ENCODE data around the gene PHF13.
A peak's percentile ranks its signal among the peaks of the same experiment; 100 is the strongest.

The PHF13 gene

DNA sequence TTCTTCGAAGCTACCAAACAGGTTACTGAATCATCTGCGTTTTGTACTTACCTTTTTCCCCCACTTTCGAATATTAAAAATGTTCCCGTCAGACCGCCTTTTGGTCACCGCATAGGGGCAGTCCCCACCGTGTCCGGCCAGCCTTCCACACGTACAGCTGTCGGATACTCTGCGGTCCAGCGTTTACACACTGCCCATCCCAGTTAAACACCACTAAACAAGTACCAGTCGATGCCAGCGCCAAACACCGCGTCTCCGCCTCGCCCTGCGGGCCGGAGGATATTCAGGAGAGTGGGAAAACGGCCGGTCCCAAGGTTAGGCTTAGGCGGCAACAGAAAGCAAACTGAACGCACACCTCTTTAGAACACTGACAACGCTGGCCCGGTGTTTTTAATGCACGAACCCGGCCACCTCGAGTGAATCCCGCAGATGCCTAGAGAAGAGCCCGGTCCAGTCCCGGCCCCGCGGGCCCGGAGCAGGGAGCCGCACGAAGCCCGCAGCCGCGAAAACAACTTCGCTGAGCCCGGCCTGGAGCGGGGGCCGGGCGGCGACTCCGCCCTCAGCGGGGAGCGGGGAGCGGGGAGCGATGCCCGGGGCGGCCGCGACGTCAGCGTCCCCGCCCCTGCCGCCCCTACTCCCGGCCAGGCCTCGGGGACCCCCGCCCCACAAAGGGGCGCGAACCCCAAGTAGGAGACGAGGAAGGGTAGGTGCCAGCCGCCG, 730 bp upstream of the PHF13 start:
- in situ Hi-C loops (cut with HindIII; ENCODE audit: low sequenced_read_pairs) = no loop called here
- H3K4me3 ChIP-seq (ENCODE audit: low read depth, low read length) = peak overlapping the region; percentile 79
- no peak for DNase-seq (ENCODE audit: low read depth)
- TF ChIP-seq, protein P1, sequence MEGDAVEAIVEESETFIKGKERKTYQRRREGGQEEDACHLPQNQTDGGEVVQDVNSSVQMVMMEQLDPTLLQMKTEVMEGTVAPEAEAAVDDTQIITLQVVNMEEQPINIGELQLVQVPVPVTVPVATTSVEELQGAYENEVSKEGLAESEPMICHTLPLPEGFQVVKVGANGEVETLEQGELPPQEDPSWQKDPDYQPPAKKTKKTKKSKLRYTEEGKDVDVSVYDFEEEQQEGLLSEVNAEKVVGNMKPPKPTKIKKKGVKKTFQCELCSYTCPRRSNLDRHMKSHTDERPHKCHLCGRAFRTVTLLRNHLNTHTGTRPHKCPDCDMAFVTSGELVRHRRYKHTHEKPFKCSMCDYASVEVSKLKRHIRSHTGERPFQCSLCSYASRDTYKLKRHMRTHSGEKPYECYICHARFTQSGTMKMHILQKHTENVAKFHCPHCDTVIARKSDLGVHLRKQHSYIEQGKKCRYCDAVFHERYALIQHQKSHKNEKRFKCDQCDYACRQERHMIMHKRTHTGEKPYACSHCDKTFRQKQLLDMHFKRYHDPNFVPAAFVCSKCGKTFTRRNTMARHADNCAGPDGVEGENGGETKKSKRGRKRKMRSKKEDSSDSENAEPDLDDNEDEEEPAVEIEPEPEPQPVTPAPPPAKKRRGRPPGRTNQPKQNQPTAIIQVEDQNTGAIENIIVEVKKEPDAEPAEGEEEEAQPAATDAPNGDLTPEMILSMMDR (IDR thresholded peaks at IDR 0.05; ENCODE audit: low read depth, low read length, missing control alignments) = no peak

DNA sequence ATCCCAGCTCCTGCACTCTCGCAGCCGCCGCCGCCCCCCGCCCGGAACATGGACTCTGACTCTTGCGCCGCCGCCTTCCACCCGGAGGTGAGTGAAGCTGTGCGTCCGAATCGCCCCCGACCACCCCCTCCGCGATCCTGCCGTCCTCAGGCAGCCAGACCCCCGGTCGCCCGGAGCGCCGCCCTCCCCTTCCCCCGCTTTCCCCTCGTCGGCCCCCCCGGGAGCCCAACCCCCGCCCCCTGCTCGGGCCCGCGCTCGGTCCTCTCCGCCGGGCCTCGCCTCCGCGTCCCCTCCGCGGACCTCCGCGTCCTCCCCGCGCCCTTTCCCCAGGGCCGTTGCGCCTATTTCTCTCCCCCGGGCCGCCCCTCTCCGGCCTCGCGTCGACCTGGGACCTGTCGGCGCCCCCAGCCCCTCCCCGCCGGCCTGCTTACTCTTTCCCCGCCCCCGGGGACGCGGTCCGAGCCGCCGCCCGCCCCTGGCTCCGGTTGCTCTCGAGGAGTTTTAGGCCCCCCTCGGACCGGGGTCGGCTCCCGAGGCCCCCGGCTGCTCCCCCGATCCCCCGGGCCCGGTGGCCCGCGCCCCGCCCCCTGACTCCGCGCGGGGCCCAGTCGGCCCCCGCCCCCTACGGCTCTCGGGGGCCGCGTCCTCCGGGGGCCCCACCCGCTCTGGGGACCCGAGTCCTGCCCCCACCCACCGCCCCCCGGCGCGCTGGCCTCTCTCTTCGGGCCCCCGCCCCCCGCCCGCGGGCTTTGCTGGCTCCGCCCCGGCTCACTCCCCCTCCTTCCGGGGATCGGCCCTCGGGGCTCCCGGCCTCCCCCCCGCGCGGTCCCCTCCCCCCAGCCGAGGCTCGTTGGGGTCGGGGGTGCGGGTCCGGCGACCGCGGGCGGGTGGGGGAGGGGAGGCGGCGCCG, 743 bp downstream of the PHF13 start:
- in situ Hi-C loops (cut with HindIII; ENCODE audit: low sequenced_read_pairs) = no loop called here

DNA sequence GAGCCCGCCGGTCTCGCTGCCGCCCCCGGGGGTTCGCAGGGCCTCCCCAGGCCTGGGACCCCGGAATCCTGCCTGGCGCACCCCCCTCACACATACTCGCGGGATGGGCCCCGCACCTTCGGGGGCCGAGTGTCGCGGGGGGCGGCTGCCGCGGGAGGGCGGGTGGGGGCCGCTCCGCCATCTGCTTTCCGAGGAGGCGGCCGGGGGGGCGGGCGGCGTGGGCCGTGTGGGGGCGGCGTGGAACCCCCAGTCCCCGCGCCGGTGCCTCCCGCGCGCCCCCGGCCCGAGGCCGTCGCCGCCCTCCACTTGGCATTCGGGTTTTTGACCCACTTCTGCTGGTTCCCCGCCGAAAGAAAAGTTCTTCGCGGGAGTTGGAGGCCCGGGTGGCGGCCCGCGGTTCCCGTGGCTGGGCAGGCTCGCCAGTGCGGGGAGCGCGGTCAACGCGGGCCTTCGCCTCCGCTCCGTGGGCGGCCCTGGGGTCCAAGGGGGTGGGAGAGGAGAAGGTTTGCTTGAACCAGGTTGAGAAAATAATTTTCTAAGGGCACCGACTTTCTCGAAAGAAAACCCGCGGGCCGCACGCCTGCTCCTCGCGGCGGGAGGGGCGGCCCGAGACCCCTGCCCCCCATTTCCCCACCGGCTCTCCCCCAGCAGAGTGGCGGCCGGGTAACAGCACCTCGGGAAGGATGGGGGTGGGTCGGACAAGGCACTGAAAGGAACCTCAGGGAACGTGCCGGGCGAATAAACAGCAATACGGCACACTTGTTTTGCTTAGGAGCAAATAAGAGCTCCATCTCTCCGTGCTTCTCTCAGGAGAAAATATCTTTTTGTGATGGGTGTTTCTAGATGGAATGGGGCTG, 1.6 kb downstream of the PHF13 start:
- TF ChIP-seq, protein P1 (IDR thresholded peaks at IDR 0.05; ENCODE audit: low read depth, low read length, missing control alignments) = no peak
- DNase-seq (ENCODE audit: low read depth) = no peak

More for the DNA sequence above, 743 bp downstream of the PHF13 start:
- peak overlapping the region; percentile 66 for H3K4me3 ChIP-seq (ENCODE audit: low read depth, low read length)
- no peak for DNase-seq (ENCODE audit: low read depth)
- TF ChIP-seq, protein P1 (IDR thresholded peaks at IDR 0.05; ENCODE audit: low read depth, low read length, missing control alignments) = no peak

DNA sequence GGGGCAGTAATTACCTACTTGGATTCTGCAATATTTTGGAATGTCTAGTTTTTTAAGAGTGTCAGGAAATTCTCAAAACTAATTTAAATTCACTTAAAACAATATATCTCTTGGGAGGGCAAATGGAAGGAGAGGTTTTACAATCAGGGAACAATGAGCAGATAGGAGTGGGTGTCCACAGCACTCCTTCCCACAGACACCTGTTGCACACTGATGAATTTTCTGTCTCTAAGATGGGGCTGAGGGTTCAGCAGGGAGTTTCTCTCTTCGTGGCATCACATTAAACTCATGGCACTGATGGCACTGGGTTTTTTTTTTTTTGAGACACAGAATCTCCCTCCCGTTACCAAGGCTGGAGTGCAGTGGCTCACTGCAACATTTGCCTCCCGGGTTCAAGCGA, 5.5 kb downstream of the PHF13 start:
- H3K4me3 ChIP-seq (ENCODE audit: low read depth, low read length) = no peak overlapping the region
- DNase-seq (ENCODE audit: low read depth) = no peak
- TF ChIP-seq, protein P1 (IDR thresholded peaks at IDR 0.05; ENCODE audit: low read depth, low read length, missing control alignments) = no peak
- in situ Hi-C loops (cut with HindIII; ENCODE audit: low sequenced_read_pairs) = no loop called here

More for the DNA sequence above, 1.6 kb downstream of the PHF13 start:
- H3K4me3 ChIP-seq (ENCODE audit: low read depth, low read length) = peak overlapping the region; percentile 66
- in situ Hi-C loops (cut with HindIII; ENCODE audit: low sequenced_read_pairs) = no loop called here

DNA sequence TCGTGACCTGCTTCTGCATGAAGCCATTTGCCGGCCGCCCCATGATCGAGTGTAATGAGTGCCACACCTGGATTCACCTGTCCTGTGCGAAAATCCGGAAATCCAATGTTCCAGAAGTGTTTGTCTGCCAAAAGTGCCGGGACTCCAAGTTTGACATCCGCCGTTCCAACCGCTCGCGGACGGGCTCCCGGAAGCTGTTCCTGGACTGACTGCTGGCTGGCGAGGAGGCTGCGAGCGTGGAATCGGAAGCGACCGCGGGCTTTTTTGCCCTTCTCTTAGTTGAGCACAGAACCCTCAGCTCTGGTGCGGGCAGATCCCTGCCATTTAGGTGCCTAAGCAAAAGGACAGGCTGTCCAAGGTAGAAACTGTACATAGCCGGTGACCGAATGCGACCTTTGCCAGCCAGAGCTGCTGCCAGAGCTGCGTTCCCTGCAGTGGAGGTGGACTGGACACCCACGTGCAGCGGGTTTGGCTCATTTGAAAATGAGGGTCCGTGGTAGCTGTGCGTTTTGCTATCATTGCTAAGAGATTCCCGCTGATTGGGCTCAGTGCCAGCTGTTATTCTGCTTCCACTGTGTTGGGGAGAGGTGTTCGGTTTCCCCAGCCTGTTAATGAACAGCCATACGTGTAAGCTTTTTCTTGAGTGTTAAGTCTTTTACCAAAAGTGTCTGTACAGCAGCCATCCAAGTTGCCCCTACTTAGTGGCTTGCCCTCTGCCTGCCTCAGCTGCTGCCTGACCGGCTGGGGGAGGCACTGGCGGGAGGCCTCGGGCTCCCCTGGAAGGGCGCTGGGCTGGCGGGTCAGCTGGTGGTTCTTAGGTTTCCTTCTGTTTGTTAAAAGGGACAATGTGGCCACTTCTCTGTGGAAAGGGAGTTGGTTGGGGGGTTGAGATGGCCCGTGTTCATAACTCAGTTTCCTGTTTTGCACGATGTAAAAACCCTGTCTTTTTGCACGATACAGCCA, 8.2 kb downstream of the PHF13 start:
- in situ Hi-C loops (cut with HindIII; ENCODE audit: low sequenced_read_pairs) = no loop called here
- no peak for DNase-seq (ENCODE audit: low read depth)
- no peak overlapping the region for H3K4me3 ChIP-seq (ENCODE audit: low read depth, low read length)
- TF ChIP-seq, protein P1 (IDR thresholded peaks at IDR 0.05; ENCODE audit: low read depth, low read length, missing control alignments) = no peak
